HL-60 (cell line): ENCODE data around the gene AOC3.

ENCODE experiments used
- CTCF ChIP-seq: IDR thresholded peaks from one replicate; pipeline ENCODE4 v1.5.1; 2011; ENCODE audit warnings: low read length, control low read depth, inconsistent platforms; ENCODE audit not compliant: insufficient read depth
- POLR2AphosphoS5 ChIP-seq: IDR thresholded peaks from 2 replicates; pipeline ENCODE4 v1.6.1; 2012; ENCODE audit warnings: low read depth
- TF ChIP-seq, protein P1 (sequence below): IDR thresholded peaks from 2 replicates; pipeline ENCODE4 v1.6.1; 2012; ENCODE audit warnings: low read depth; ENCODE audit not compliant: insufficient replicate concordance

GRCh38 chr17:42845556-42845917, 5.5 kb upstream of the AOC3 start:
- TF ChIP-seq CTCF = no peak
- TF ChIP-seq, protein P1, sequence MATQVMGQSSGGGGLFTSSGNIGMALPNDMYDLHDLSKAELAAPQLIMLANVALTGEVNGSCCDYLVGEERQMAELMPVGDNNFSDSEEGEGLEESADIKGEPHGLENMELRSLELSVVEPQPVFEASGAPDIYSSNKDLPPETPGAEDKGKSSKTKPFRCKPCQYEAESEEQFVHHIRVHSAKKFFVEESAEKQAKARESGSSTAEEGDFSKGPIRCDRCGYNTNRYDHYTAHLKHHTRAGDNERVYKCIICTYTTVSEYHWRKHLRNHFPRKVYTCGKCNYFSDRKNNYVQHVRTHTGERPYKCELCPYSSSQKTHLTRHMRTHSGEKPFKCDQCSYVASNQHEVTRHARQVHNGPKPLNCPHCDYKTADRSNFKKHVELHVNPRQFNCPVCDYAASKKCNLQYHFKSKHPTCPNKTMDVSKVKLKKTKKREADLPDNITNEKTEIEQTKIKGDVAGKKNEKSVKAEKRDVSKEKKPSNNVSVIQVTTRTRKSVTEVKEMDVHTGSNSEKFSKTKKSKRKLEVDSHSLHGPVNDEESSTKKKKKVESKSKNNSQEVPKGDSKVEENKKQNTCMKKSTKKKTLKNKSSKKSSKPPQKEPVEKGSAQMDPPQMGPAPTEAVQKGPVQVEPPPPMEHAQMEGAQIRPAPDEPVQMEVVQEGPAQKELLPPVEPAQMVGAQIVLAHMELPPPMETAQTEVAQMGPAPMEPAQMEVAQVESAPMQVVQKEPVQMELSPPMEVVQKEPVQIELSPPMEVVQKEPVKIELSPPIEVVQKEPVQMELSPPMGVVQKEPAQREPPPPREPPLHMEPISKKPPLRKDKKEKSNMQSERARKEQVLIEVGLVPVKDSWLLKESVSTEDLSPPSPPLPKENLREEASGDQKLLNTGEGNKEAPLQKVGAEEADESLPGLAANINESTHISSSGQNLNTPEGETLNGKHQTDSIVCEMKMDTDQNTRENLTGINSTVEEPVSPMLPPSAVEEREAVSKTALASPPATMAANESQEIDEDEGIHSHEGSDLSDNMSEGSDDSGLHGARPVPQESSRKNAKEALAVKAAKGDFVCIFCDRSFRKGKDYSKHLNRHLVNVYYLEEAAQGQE = no peak
- peak; percentile 4; the same call in 1 of the 2 replicates for TF ChIP-seq POLR2AphosphoS5
